PC-9 (cell line): ENCODE results near the gene RALGPS1. TPM values are rescaled to one million over a fixed set of nuclear protein-coding genes. Genes with fewer than 3 reads are reported as not detected.
"Not testable (repeated sequence)": the region's sequence is repeated elsewhere in the genome, so short reads cannot be mapped to it uniquely, and the experiment has no call there.

Experiments
- BruUV-seq: library from RNA; stranded (reverse); fragments of 400-500 nt; replicated peaks from 2 replicates; lab custom pipeline; 2021; lab: Mats Ljungman, UMichigan
- CTCF ChIA-PET: fragments of 300-600 bp; sonication (Branson Sonifier 250); formaldehyde crosslinking; loops from one replicate; lab custom pipeline; 2022; ENCODE audit warnings: antibody characterized with exemption; lab: Charles Lee
- POLR2A ChIA-PET: fragments of 300-600 bp; sonication (Branson Sonifier 250); formaldehyde crosslinking; loops from one replicate; lab custom pipeline; 2022; ENCODE audit warnings: antibody characterized with exemption; ENCODE audit not compliant: unreplicated experiment; lab: Charles Lee
- DNase-seq, 2 experiments: peaks; one replicate each; pipeline versions ENCODE4 v3.0.0 to v3.0.0-alpha.2; 2015 to 2022; ENCODE audit warnings: mixed read lengths in 1 of 2
- H2AFZ ChIP-seq: fragments of 200-600 bp; sonication (generic); 2 replicates; pipeline ENCODE4 v1.8.1; 2017; ENCODE audit warnings: antibody characterized with exemption
- H3F3A ChIP-seq: fragments of 200-600 bp; sonication (generic); 2 replicates; pipeline ENCODE4 v1.8.1; 2017; ENCODE audit warnings: antibody characterized with exemption, mild to moderate bottlenecking, low read depth; ENCODE audit not compliant: insufficient read depth
- H3K27ac ChIP-seq: fragments of 200-600 bp; sonication (generic); 2 replicates; pipeline ENCODE4 v1.6.1; 2016; ENCODE audit warnings: mixed run types
- H3K27me3 ChIP-seq: fragments of 200-600 bp; sonication (generic); 2 replicates; pipeline ENCODE4 v1.6.1; 2016; ENCODE audit warnings: low read depth, mixed run types; ENCODE audit not compliant: insufficient read depth
- H3K36me3 ChIP-seq: fragments of 200-600 bp; sonication (generic); 2 replicates; pipeline ENCODE4 v1.6.1; 2016; ENCODE audit warnings: low read depth, mixed run types
- H3K4me1 ChIP-seq: fragments of 200-600 bp; sonication (generic); replicated peaks from 2 replicates; pipeline ENCODE4 v1.6.1; 2016; ENCODE audit warnings: mixed run types; ENCODE audit not compliant: insufficient read depth
- H3K4me2 ChIP-seq: fragments of 200-600 bp; sonication (generic); 2 replicates; pipeline ENCODE4 v1.6.1; 2017; ENCODE audit warnings: mixed run types
- H3K4me3 ChIP-seq: fragments of 200-600 bp; sonication (generic); 2 replicates; pipeline ENCODE4 v1.6.1; 2016; ENCODE audit warnings: mixed run types
- H3K79me2 ChIP-seq: fragments of 200-600 bp; sonication (generic); 2 replicates; pipeline ENCODE4 v1.6.1; 2017; ENCODE audit warnings: low read depth, mixed run types
- H3K9me2 ChIP-seq: fragments of 200-600 bp; sonication (generic); 2 replicates; pipeline ENCODE4 v1.8.1; 2017; ENCODE audit warnings: mild to moderate bottlenecking; ENCODE audit not compliant: insufficient read depth
- H3K9me3 ChIP-seq: fragments of 200-600 bp; sonication (generic); 2 replicates; pipeline ENCODE4 v1.8.1; 2016; ENCODE audit warnings: low read depth; ENCODE audit not compliant: insufficient read depth
- H4K20me1 ChIP-seq: fragments of 200-600 bp; sonication (generic); 2 replicates; pipeline ENCODE4 v1.8.1; 2017; ENCODE audit not compliant: insufficient read depth
- EZH2 ChIP-seq: fragments of 200-600 bp; sonication (generic); IDR thresholded peaks from 2 replicates; pipeline ENCODE4 v1.8.0; 2017; ENCODE audit warnings: antibody characterized with exemption, low read depth
- intact Hi-C: fragments of 100-400 bp; cut with micrococcal nuclease; formaldehyde crosslinking; loops from one replicate; pipeline ENCODE4 v1.10.0; 2022; ENCODE audit not compliant: unreplicated experiment
- total RNA-seq: library from RNA; stranded (reverse); gene quantifications from 2 replicates; pipeline ENCODE4 v1.2.3, GENCODE V29; 2021
- TF ChIP-seq, protein P1 (sequence below): fragments of 200-600 bp; sonication (generic); conservative IDR thresholded peaks from 2 replicates; pipeline ENCODE4 v1.6.1; 2017; ENCODE audit warnings: mixed run types, antibody characterized with exemption, mild to moderate bottlenecking, moderate library complexity

Gene RALGPS1
- total RNA-seq, 1 experiment from 2014 or later, result 23.3 TPM

DNA sequence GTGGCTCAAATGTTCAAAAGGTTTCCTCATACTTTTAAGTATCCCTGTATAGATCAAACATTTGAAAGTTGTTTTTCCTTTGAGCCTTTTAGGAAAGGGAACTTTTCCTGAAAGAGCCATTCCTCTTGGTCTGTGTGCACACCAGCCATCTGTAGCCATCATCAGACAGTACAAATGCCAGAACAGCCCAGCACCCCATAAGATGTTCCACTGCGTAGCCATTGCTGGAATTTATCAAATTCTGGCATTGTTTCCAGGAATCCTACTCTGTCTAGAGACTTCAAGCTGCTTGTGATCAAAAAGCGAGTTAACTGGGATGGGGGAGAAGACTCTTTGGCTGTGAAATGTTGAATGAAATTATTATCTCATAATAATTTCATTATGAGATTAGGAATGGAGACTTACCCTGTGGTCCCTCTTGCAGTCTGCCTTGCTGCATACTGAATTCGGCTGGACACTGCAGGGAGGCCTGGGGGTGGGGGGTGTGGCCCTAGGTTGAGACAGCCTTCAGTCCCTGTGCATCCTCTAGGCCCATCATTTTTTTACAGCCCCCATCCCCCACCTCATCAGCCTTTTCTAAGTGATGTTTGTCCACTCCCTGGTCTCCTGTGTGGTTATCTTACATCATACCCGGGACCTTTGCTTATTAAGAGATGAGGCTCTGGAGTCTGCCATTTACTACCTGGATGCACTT lies 99.8 kb downstream of the RALGPS1 start:
- Histone ChIP-seq H4K20me1 (no peaks in the 10 kb centered on the region), H3K9me2 (no peaks in the 10 kb centered on the region), H3K27ac (no peak overlapping the region), H3K27me3 (no peaks in the 10 kb centered on the region), H3K36me3 (no peaks in the 10 kb centered on the region), H2AFZ (no peak overlapping the region), H3F3A (no peaks in the 10 kb centered on the region), H3K4me3 (no peak overlapping the region), H3K4me2 (no peak overlapping the region), H3K4me1 (no peaks in the 10 kb centered on the region), H3K79me2 (no peaks in the 10 kb centered on the region), H3K9me3 (no peaks in the 10 kb centered on the region)
- no TSS peak for BruUV-seq
- intact Hi-C loops, result no loop called here
- CTCF ChIA-PET, result no interaction called here
- POLR2A ChIA-PET, result no interaction called here
- DNase-seq, result no peak
- TF ChIP-seq, protein P1, sequence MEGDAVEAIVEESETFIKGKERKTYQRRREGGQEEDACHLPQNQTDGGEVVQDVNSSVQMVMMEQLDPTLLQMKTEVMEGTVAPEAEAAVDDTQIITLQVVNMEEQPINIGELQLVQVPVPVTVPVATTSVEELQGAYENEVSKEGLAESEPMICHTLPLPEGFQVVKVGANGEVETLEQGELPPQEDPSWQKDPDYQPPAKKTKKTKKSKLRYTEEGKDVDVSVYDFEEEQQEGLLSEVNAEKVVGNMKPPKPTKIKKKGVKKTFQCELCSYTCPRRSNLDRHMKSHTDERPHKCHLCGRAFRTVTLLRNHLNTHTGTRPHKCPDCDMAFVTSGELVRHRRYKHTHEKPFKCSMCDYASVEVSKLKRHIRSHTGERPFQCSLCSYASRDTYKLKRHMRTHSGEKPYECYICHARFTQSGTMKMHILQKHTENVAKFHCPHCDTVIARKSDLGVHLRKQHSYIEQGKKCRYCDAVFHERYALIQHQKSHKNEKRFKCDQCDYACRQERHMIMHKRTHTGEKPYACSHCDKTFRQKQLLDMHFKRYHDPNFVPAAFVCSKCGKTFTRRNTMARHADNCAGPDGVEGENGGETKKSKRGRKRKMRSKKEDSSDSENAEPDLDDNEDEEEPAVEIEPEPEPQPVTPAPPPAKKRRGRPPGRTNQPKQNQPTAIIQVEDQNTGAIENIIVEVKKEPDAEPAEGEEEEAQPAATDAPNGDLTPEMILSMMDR, result no peak

GRCh38 chr9:127014910-127015540 lies 100.4 kb downstream of the RALGPS1 start:
- no peaks in the 10 kb centered on the region for H3K79me2 ChIP-seq
- no peaks in the 10 kb centered on the region for H3K9me2 ChIP-seq
- DNase-seq, result no peak
- no peak overlapping the region for H3K27ac ChIP-seq
- TF ChIP-seq, protein P1, result no peak
- no peak for TF ChIP-seq EZH2
- no peaks in the 10 kb centered on the region for H3K9me3 ChIP-seq
- H2AFZ ChIP-seq, result no peak overlapping the region
- no peaks in the 10 kb centered on the region for H3K36me3 ChIP-seq
- no peak overlapping the region for H3K4me2 ChIP-seq
- intact Hi-C loops, result no loop called here
- no TSS peak for BruUV-seq
- no peaks in the 10 kb centered on the region for H3F3A ChIP-seq
- no peaks in the 10 kb centered on the region for H3K27me3 ChIP-seq
- no peak overlapping the region for H3K4me3 ChIP-seq
- ChIA-PET POLR2A (no interaction called here), CTCF (no interaction called here)
- H4K20me1 ChIP-seq, result no peaks in the 10 kb centered on the region
- H3K4me1 ChIP-seq, result no peaks in the 10 kb centered on the region

- Histone ChIP-seq H3K36me3 (no peaks in the 10 kb centered on the region), H3K79me2 (no peaks in the 10 kb centered on the region), H4K20me1 (no peaks in the 10 kb centered on the region), H3K9me3 (no peaks in the 10 kb centered on the region), H3K27ac (no peak overlapping the region), H3F3A (no peaks in the 10 kb centered on the region), H3K27me3 (no peaks in the 10 kb centered on the region), H3K9me2 (no peaks in the 10 kb centered on the region), H3K4me1 (no peaks in the 10 kb centered on the region), H3K4me3 (no peak overlapping the region), H3K4me2 (no peak overlapping the region), H2AFZ (no peak overlapping the region)
- intact Hi-C loops, result no loop called here
- no TSS peak for BruUV-seq
- TF ChIP-seq, protein P1, result no peak
- POLR2A ChIA-PET, result interaction anchor here (0.6 kb wide), 1 partner anchor 122 kb away, joined by 3 read pairs; no protein-coding TSS in a partner anchor
- no peak for DNase-seq
- CTCF ChIA-PET, result no interaction called here
Measured at GRCh38 chr9:127015921-127016512, 101.4 kb downstream of the RALGPS1 start.

DNA sequence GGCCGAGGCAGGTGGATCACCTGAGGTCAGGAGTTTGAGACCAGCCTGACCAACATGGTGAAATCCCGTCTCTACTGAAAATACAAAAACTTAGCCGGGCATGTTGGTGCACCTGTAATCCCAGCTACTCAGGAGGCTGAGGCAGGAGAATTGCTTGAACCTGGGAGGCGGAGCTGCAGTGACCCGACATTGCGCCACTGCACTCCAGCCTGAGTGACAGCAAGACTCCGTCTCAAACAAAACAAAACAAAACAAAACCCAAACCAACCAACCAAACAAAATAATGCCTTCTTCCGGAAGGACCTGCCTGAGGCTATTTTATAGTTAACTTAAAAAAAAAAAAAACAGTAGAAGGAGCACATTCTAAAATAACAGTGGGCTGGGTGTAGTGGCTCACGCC lies 103.4 kb downstream of the RALGPS1 start:
- H3K27ac ChIP-seq, H3K4me3 ChIP-seq, H3K9me3 ChIP-seq, H3K9me2 ChIP-seq, H3K4me1 ChIP-seq, H3K27me3 ChIP-seq, H4K20me1 ChIP-seq, H3F3A ChIP-seq, H3K79me2 ChIP-seq, intact Hi-C loops, H3K36me3 ChIP-seq, DNase-seq, H3K4me2 ChIP-seq, BruUV-seq, H2AFZ ChIP-seq: not testable (repeated sequence)
- CTCF ChIA-PET, result interaction anchor here (0.6 kb wide), 1 partner anchor 149 kb away, joined by 5 read pairs; no protein-coding TSS in a partner anchor
- POLR2A ChIA-PET, result interaction anchor here (0.7 kb wide), 1 partner anchor 15 kb away, joined by 6 read pairs; no protein-coding TSS in a partner anchor
